ENCODE measurements around the gene RIMS1.
"Not testable (repeated sequence)": the region's sequence is repeated elsewhere in the genome, so short reads cannot be mapped to it uniquely, and the experiment has no call there.

Gene RIMS1

GRCh38 chr6:72290620-72291019 is 404.3 kb downstream of the RIMS1 start:
- no peak overlapping the region for H3K4me3 ChIP-seq (ENCODE audit: low read depth, low read length)
- DNase-seq (ENCODE audit: low read depth): no peak

GRCh38 chr6:72296375-72296774 is 410.0 kb downstream of the RIMS1 start:
- no peak for DNase-seq (ENCODE audit: low read depth)

GRCh38 chr6:72305971-72306370 is 419.6 kb downstream of the RIMS1 start:
- no peak overlapping the region for H3K4me3 ChIP-seq (ENCODE audit: low read depth, low read length)
- no peak for DNase-seq (ENCODE audit: low read depth)

More at GRCh38 chr6:72296375-72296774, 410.0 kb downstream of the RIMS1 start:
- no peak overlapping the region for H3K4me3 ChIP-seq (ENCODE audit: low read depth, low read length)

GRCh38 chr6:72316675-72317380 is 430.5 kb downstream of the RIMS1 start:
- H3K4me3 ChIP-seq (ENCODE audit: low read depth, low read length): no peak overlapping the region
- no peak for DNase-seq (ENCODE audit: low read depth)

- no peak overlapping the region for H3K4me3 ChIP-seq (ENCODE audit: low read depth, low read length)
- DNase-seq (ENCODE audit: low read depth): peak; percentile 19
Measured at GRCh38 chr6:72321788-72322187, 435.4 kb downstream of the RIMS1 start.

- peak; percentile 30 for DNase-seq (ENCODE audit: low read depth)
- H3K4me3 ChIP-seq (ENCODE audit: low read depth, low read length): no peak overlapping the region
Measured at GRCh38 chr6:72322771-72323170, 436.4 kb downstream of the RIMS1 start.

GRCh38 chr6:72324591-72324990 is 438.2 kb downstream of the RIMS1 start:
- DNase-seq (ENCODE audit: low read depth): no peak
- H3K4me3 ChIP-seq (ENCODE audit: low read depth, low read length): no peak overlapping the region

- no peak for DNase-seq (ENCODE audit: low read depth)
- H3K4me3 ChIP-seq (ENCODE audit: low read depth, low read length): no peak overlapping the region
Measured at GRCh38 chr6:72328775-72329174, 442.4 kb downstream of the RIMS1 start.

- DNase-seq (ENCODE audit: low read depth): not testable (repeated sequence)
Measured at GRCh38 chr6:72335203-72335602, 448.9 kb downstream of the RIMS1 start.

GRCh38 chr6:72348926-72349325 is 462.6 kb downstream of the RIMS1 start:
- no peak for DNase-seq (ENCODE audit: low read depth)

More at GRCh38 chr6:72335203-72335602, 448.9 kb downstream of the RIMS1 start:
- not testable (repeated sequence) for H3K4me3 ChIP-seq (ENCODE audit: low read depth, low read length)

GRCh38 chr6:72350296-72350881 is 464.0 kb downstream of the RIMS1 start:
- no peak overlapping the region for H3K4me3 ChIP-seq (ENCODE audit: low read depth, low read length)
- DNase-seq (ENCODE audit: low read depth): no peak

More at GRCh38 chr6:72348926-72349325, 462.6 kb downstream of the RIMS1 start:
- no peak overlapping the region for H3K4me3 ChIP-seq (ENCODE audit: low read depth, low read length)

GRCh38 chr6:72363844-72364740 is 477.7 kb downstream of the RIMS1 start:
- peak; percentile 97 for DNase-seq (ENCODE audit: low read depth)
- H3K4me3 ChIP-seq (ENCODE audit: low read depth, low read length): no peak overlapping the region

- DNase-seq (ENCODE audit: low read depth): no peak
- H3K4me3 ChIP-seq (ENCODE audit: low read depth, low read length): no peak overlapping the region
Measured at GRCh38 chr6:72365773-72366172, 479.4 kb downstream of the RIMS1 start.

- H3K4me3 ChIP-seq (ENCODE audit: low read depth, low read length): no peak overlapping the region
- no peak for DNase-seq (ENCODE audit: low read depth)
Measured at GRCh38 chr6:72367439-72367838, 481.1 kb downstream of the RIMS1 start.

- no peak for DNase-seq (ENCODE audit: low read depth)
- no peak overlapping the region for H3K4me3 ChIP-seq (ENCODE audit: low read depth, low read length)
Measured at GRCh38 chr6:72371473-72371872, 485.1 kb downstream of the RIMS1 start.

- no peak overlapping the region for H3K4me3 ChIP-seq (ENCODE audit: low read depth, low read length)
- DNase-seq (ENCODE audit: low read depth): no peak
Measured at GRCh38 chr6:72374172-72374571, 487.8 kb downstream of the RIMS1 start.

- no peak for DNase-seq (ENCODE audit: low read depth)
- H3K4me3 ChIP-seq (ENCODE audit: low read depth, low read length): no peak overlapping the region
Measured at GRCh38 chr6:72374857-72375256, 488.5 kb downstream of the RIMS1 start.

GRCh38 chr6:72376736-72377135 is 490.4 kb downstream of the RIMS1 start:
- no peak overlapping the region for H3K4me3 ChIP-seq (ENCODE audit: low read depth, low read length)
- no peak for DNase-seq (ENCODE audit: low read depth)

- no peak for DNase-seq (ENCODE audit: low read depth)
- no peak overlapping the region for H3K4me3 ChIP-seq (ENCODE audit: low read depth, low read length)
Measured at GRCh38 chr6:72381076-72381475, 494.7 kb downstream of the RIMS1 start.
